ENCODE data around the gene AKR1C1.
"Not testable (repeated sequence)": the region's sequence is repeated elsewhere in the genome, so short reads cannot be mapped to it uniquely, and the experiment has no call there.

Gene AKR1C1

DNA sequence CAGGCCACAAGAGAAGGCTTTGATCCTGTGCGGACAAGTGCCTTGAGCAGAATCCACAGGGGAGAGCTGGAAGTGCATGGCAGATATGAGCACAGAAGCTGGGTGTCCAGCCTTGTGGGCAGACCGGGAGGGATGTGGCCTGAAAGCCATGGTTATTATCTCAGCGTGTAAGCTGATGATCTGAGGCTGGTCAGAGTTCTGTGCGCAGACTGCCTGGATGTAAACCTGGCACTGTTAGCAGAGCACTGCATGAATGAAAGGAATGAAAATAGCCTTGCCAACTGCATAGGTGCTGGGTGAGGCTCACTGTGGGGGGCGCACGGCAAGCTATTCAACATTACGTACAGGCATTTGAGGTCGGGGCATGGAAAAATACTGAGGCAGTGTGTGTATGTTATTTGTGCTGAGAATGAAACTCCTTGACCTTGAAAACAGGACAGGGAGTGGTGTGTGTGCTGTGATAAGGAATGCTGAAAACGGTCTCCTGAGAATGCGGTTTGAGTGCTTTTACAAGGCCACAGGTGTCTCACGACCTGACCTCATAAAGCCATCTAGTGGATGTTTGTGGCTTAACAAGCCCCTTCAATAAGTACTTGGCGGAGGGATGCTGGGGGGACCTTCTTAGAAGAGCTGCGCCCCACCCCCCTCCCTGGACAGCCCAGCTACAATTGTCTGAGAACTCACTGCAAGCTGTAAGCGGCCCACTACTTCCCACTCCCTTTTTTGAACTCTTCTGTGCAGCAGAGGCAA, 18.7 kb downstream of the AKR1C1 start:
- Mint-ChIP-seq H3K4me1 (peaks cover 9% of the 10 kb centered on the region), H3K9me3 (peaks cover 16% of the 10 kb centered on the region), H3K27ac (no peak overlapping the region), H3K27me3 (ENCODE audit: low read depth, poor library complexity) (no peaks in the 10 kb centered on the region), H3K4me3 (no peak overlapping the region), H3K36me3 (ENCODE audit: low read depth) (no peaks in the 10 kb centered on the region)
- DNase-seq: peak; percentile 2
- TF ChIP-seq, protein P1, sequence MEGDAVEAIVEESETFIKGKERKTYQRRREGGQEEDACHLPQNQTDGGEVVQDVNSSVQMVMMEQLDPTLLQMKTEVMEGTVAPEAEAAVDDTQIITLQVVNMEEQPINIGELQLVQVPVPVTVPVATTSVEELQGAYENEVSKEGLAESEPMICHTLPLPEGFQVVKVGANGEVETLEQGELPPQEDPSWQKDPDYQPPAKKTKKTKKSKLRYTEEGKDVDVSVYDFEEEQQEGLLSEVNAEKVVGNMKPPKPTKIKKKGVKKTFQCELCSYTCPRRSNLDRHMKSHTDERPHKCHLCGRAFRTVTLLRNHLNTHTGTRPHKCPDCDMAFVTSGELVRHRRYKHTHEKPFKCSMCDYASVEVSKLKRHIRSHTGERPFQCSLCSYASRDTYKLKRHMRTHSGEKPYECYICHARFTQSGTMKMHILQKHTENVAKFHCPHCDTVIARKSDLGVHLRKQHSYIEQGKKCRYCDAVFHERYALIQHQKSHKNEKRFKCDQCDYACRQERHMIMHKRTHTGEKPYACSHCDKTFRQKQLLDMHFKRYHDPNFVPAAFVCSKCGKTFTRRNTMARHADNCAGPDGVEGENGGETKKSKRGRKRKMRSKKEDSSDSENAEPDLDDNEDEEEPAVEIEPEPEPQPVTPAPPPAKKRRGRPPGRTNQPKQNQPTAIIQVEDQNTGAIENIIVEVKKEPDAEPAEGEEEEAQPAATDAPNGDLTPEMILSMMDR (IDR thresholded peaks at IDR 0.05): peak; percentile 33

DNA sequence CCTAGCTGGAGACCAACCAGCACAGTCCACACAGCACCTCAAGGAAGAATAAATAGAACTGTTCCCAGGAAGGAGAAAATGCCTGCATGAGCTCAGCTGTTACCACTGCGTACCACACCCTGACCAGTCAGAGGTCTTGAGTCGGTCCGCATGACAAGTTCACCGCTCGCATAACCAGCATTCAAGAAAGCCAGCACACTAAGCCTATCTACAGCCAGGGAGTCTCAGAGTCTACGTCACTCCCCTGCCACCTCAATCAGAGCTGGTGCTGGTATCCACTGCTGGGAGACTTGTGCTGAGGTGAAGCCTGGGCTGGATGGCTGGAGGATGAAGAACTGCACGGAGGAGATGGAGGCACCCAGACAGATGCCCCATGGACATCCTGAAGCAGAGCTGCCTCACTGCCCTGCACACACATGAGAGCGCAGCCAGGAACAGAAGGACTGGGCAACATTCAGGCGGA, 19.6 kb downstream of the AKR1C1 start:
- peaks cover 9% of the 10 kb centered on the region for H3K4me1 Mint-ChIP-seq
- H3K27me3 Mint-ChIP-seq (ENCODE audit: low read depth, poor library complexity): no peaks in the 10 kb centered on the region
- H3K27ac Mint-ChIP-seq: no peak overlapping the region
- no peaks in the 10 kb centered on the region for H3K36me3 Mint-ChIP-seq (ENCODE audit: low read depth)
- TF ChIP-seq, protein P1 (IDR thresholded peaks at IDR 0.05): no peak
- peaks cover 16% of the 10 kb centered on the region for H3K9me3 Mint-ChIP-seq
- DNase-seq: no peak
- no peak overlapping the region for H3K4me3 Mint-ChIP-seq

DNA sequence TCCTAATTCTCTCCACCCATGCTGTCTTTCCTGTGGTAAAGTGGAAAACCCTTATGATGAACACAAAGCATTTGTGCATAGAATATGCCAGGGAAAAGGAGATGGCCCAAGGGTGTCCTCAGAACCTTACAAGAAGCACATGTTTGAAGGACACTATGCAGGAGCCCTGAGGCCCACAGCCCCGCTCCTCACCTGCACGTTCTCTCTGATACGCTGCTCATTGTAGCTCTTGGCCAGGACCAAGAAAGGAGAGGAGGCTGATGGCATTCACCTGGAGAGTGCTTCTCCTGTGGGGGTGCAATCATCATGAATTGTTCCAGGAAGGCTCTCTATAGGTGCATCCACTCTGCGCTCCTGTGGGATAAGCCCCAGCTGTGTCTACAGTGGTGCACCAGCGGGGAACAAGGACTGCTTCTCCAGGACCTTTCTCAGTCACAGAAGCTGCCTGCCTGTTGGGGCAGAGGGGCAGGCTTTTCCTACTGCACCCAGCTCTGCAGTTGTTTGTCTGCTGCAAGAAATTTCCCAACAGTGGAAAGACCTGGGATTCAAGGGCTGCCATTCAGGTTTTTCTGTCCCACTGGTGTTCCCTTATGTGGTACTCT, 20.5 kb downstream of the AKR1C1 start:
- peaks cover 9% of the 10 kb centered on the region for H3K4me1 Mint-ChIP-seq
- no peaks in the 10 kb centered on the region for H3K27me3 Mint-ChIP-seq (ENCODE audit: low read depth, poor library complexity)
- no peak overlapping the region for H3K4me3 Mint-ChIP-seq
- peaks cover 16% of the 10 kb centered on the region for H3K9me3 Mint-ChIP-seq
- TF ChIP-seq, protein P1 (IDR thresholded peaks at IDR 0.05): no peak
- no peaks in the 10 kb centered on the region for H3K36me3 Mint-ChIP-seq (ENCODE audit: low read depth)
- no peak for DNase-seq
- H3K27ac Mint-ChIP-seq: no peak overlapping the region

DNA sequence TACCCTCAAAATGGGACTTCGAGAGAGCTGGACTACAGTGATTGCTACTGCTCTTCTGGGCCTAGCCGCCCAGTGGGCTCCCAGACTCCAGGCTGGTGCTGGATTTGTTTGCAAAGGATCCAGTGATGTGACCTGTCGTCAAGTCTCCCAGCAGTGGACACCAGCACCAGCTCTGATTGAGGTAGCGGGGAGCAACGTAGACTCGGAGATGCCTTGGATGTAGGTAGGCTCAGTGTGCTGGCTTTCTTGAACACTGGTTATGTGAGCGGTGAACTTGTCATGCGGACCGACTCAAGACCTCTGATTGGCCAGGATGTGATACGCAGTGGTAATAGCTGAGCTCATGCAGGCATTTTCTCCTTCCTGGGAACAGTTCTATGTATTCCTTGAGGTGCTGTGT, 21.0 kb downstream of the AKR1C1 start:
- Mint-ChIP-seq H3K27me3 (ENCODE audit: low read depth, poor library complexity) (no peaks in the 10 kb centered on the region), H3K4me1 (peaks cover 9% of the 10 kb centered on the region), H3K27ac (no peak overlapping the region), H3K36me3 (ENCODE audit: low read depth) (no peaks in the 10 kb centered on the region), H3K9me3 (peaks cover 16% of the 10 kb centered on the region), H3K4me3 (no peak overlapping the region)
- TF ChIP-seq, protein P1 (IDR thresholded peaks at IDR 0.05): no peak
- DNase-seq: no peak

DNA sequence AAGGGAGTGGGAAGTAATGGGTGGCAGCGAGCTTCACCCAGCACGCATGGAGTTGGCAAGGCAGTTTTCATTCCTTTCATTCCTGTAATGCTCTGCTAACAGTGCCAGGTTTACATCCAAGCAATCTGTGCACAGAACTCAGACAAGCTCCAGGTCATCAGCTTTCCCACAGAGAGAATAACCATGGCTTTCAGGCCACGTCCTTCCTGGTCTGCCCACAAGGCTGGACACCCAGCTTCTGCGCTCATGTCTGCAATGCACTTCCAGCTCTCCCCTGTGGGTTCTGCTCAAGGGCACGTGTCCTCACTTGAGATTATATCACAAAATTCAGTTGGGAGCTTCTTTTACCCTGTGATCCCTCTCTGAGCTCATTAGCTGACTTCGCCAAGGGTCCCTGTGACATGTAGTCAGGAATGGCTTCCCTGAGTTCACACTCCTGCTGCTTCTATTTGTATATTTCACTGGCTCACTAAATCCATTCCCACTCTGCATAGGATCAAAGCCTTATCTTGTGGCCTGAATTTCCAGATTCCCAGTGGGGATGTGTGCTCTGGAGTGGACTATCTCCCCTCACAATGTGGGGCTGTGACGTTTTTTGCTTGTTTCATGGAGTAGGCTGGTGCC, 21.9 kb downstream of the AKR1C1 start:
- H3K4me1 Mint-ChIP-seq: peaks cover 9% of the 10 kb centered on the region
- no peak overlapping the region for H3K27ac Mint-ChIP-seq
- no peak overlapping the region for H3K4me3 Mint-ChIP-seq
- H3K27me3 Mint-ChIP-seq (ENCODE audit: low read depth, poor library complexity): no peaks in the 10 kb centered on the region
- TF ChIP-seq, protein P1 (IDR thresholded peaks at IDR 0.05): no peak
- H3K36me3 Mint-ChIP-seq (ENCODE audit: low read depth): no peaks in the 10 kb centered on the region
- no peak for DNase-seq
- H3K9me3 Mint-ChIP-seq: peaks cover 16% of the 10 kb centered on the region

DNA sequence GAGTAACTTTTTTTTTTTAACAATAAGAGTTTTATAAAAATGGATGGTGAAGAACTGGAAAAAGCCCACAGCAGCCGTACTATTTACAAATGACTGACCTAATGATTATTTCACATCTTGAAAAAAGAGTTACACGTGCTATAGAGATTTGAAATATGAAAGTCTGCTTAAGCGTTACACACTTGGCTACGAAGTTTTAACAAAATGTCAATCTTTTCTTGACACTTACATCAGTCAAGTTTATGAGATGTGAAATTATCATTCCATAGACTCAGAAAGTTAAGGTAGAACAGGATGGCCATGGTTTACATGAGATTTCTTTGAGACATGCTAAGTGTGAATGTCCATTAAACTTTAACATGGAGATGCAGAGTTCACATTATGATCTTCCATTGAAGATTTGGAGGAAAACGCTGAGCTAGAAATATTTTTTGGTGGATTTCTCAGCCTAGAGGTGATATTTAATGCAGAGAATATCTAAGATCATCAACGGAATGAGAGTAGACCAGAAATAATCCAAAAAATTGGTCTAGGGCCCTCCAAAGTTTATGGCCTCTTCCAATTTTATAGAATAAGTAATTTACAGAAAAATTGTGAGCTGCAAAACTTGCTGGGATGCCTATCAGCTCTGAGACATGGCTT, 24.9 kb downstream of the AKR1C1 start:
- H3K4me1 Mint-ChIP-seq; DNase-seq; H3K27me3 Mint-ChIP-seq (ENCODE audit: low read depth, poor library complexity); H3K4me3 Mint-ChIP-seq; H3K27ac Mint-ChIP-seq; H3K36me3 Mint-ChIP-seq (ENCODE audit: low read depth): not testable (repeated sequence)
- peaks cover 16% of the 10 kb centered on the region for H3K9me3 Mint-ChIP-seq

Measured in nephron progenitor cell (in vitro differentiated cells).